GM12872 (cell line): ENCODE data around the gene HIRA.

Source experiments
- CTCF ChIP-seq: IDR thresholded peaks from 3 replicates; pipeline ENCODE4 v1.5.1; 2011; ENCODE audit warnings: low read depth, mild to moderate bottlenecking, low read length, moderate library complexity; ENCODE audit not compliant: insufficient read depth

The HIRA gene

GRCh38 chr22:19377565-19378343, 53.8 kb downstream of the HIRA start:
- no peak for TF ChIP-seq CTCF

GRCh38 chr22:19376971-19377370, 54.6 kb downstream of the HIRA start:
- no peak for TF ChIP-seq CTCF

GRCh38 chr22:19376247-19376646, 55.3 kb downstream of the HIRA start:
- no peak for TF ChIP-seq CTCF

- no peak for TF ChIP-seq CTCF
Measured at GRCh38 chr22:19375435-19375834, 56.1 kb downstream of the HIRA start.

GRCh38 chr22:19374410-19374809, 57.1 kb downstream of the HIRA start:
- no peak for TF ChIP-seq CTCF

GRCh38 chr22:19373450-19373849, 58.1 kb downstream of the HIRA start:
- no peak for TF ChIP-seq CTCF

- TF ChIP-seq CTCF, result no peak
Measured at GRCh38 chr22:19371893-19372292, 59.6 kb downstream of the HIRA start.
